22Rv1 (cell line): ENCODE results near the gene DOCK3.

Experiments
- H3K27ac ChIP-seq: fragments of 450-650 bp; 2 replicates; pipeline ENCODE4 v1.5.1; 2017
- ZFX ChIP-seq: fragments of 450-650 bp; IDR thresholded peaks from 2 replicates; pipeline ENCODE4 v1.6.1; 2017; ENCODE audit warnings: antibody characterized with exemption, borderline replicate concordance
- TF ChIP-seq, protein P1 (sequence below): fragments of 450-650 bp; IDR thresholded peaks from 2 replicates; pipeline ENCODE4 v1.5.1; 2017; ENCODE audit warnings: mild to moderate bottlenecking

Gene DOCK3

DNA sequence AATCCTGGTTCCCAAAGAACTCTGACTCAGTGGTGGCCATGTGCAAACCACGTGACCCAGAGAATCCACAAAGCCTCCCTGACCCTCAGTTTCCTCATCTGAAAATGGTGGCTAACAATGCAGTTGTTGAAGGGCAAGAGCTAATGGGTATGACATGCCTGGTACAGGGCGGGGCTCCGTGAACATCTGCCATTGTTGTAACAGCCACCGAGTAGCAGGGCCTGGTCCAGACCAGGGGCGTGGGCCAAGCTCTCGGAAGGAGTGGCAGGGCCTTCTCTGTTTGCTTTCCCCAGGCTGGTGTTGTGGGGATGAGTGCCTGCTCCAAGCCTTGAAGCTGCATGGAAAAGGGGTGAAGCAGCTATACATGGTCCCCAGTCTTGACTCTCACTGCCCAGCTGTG, 44.3 kb upstream of the DOCK3 start:
- no peak overlapping the region for H3K27ac ChIP-seq
- TF ChIP-seq, protein P1, sequence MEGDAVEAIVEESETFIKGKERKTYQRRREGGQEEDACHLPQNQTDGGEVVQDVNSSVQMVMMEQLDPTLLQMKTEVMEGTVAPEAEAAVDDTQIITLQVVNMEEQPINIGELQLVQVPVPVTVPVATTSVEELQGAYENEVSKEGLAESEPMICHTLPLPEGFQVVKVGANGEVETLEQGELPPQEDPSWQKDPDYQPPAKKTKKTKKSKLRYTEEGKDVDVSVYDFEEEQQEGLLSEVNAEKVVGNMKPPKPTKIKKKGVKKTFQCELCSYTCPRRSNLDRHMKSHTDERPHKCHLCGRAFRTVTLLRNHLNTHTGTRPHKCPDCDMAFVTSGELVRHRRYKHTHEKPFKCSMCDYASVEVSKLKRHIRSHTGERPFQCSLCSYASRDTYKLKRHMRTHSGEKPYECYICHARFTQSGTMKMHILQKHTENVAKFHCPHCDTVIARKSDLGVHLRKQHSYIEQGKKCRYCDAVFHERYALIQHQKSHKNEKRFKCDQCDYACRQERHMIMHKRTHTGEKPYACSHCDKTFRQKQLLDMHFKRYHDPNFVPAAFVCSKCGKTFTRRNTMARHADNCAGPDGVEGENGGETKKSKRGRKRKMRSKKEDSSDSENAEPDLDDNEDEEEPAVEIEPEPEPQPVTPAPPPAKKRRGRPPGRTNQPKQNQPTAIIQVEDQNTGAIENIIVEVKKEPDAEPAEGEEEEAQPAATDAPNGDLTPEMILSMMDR: no peak
- no peak for TF ChIP-seq ZFX

DNA sequence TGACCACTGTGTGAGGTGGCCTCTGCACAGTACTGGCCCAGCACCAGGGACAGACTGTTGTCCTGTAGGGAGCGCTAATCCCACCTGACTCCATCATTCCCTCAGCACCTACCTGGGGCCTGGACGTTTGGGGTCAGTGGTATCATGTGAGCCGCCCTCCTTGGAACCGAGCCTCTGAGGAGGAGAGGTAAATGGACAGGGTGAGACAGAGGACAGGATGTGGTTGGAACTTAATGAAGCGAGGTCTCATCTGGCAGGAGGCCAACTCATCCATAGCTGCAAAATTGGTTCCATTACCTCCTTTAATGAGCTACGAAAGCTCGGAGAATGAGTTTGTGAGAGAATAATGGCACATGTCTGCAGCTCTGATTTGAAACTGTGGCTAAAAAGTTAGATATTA, 43.9 kb upstream of the DOCK3 start:
- no peak for TF ChIP-seq ZFX
- TF ChIP-seq, protein P1: no peak
- H3K27ac ChIP-seq: no peak overlapping the region

DNA sequence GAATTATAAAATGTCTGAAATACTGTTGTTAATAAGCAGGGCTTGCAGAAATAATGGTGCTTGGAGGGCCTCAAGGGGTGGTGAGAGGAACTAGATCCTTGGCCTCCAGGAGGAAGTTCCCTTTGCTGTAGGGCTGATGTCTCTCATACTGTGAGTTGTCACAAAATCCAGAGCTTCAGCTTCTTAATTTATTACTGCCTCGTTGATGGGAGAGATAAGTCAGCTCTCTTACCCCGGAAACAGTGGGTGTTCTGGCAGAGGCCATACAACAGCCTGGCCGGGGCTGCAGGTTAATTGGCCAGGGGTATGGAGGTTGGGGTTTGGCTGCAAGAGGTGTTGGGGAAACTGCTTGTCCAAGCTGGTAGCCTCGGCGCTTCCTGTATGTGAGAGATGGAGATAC, 42.3 kb upstream of the DOCK3 start:
- H3K27ac ChIP-seq: no peak overlapping the region

DNA sequence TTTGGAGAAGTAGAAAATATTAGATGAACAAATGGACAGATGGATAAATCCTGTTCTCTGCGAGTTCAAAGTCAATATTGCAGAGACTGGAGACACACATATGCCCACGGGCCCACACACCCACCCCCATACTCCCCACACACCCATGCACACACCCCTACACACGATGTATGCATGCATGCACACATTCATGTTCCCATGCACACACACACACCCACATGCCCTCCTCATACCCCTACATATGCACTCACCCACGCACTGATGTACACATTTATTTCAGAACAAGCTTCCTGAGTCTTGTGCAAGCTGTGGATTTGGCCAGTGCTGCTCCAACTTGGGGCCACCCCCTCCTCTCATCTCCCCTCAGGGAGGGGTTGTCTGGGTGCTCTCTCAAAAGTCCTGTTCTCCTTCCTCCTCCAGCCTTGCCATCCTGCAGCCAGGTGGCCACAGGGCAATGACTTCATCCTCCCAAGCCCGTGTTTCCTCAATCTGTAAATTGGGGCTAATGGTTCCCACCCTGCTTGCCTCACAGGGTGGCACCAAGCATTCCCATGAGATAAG, 41.4 kb upstream of the DOCK3 start:
- TF ChIP-seq, protein P1: no peak
- no peak for TF ChIP-seq ZFX
- H3K27ac ChIP-seq: no peak overlapping the region

More for the DNA sequence above, 42.3 kb upstream of the DOCK3 start:
- TF ChIP-seq ZFX: no peak
- TF ChIP-seq, protein P1: no peak

DNA sequence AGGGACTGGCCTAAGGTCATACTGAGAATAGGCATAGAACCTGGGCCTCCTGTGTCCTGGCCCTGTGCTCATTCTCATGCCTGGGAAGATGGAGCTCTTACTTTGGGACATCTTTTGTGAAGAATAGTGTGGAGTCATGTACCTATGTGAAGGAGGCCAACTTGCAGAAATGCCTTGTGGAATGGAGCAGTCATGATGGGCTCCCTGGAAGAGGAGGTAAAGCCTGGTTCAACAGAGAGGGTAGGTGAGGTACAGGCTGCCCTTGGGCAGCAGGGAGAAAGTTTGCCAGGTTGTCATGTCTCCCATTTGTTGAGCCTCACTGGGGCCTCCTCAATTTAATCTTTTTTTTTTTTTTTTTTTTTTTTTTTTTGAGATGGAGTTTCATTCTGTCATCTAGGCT, 39.7 kb upstream of the DOCK3 start:
- TF ChIP-seq ZFX: no peak
- TF ChIP-seq, protein P1: no peak
- no peak overlapping the region for H3K27ac ChIP-seq

DNA sequence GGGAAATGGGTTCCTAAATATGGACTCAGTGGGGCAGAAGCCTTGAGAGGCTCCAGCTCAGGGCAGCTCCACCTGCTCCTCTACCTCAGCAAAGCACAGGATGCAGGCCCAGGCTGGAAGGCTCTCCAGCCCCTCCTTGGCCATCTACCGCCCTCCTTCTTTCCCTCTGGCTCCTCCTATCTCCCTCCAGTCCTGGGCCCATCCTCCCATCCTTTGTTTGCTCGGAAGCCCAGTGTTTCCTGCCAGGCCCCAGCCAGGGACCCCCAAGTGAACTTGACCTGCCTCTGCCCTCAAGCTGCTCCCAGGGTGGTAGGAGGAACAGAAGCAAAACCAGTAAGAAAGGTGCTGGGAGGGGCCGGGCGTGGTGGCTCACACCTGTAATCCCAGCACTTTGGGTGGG, 37.7 kb upstream of the DOCK3 start:
- TF ChIP-seq, protein P1: no peak
- TF ChIP-seq ZFX: no peak
- no peak overlapping the region for H3K27ac ChIP-seq

DNA sequence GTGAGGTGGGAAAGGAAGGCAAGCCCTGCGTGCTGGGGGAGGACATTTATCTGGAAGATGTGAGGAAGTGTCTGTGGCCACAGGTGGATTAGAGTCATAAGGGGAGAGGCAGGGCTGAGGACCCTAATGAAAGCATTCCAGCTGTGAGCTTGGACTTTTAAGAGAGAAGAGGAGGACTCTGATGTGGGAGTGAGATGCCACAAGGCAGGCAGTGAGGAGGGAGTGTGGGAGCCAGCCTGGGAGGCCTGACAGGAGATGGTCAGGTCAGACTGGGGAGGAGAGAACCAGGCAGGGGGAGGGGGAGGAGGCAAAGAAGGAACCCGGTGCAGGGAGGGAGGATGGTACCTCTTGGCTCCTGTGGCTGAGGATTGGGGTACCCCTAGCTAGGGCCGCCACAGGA, 36.8 kb upstream of the DOCK3 start:
- no peak overlapping the region for H3K27ac ChIP-seq
- TF ChIP-seq, protein P1: no peak
- TF ChIP-seq ZFX: no peak
